ENCODE results near the gene DPP7.

The DPP7 gene

DNA sequence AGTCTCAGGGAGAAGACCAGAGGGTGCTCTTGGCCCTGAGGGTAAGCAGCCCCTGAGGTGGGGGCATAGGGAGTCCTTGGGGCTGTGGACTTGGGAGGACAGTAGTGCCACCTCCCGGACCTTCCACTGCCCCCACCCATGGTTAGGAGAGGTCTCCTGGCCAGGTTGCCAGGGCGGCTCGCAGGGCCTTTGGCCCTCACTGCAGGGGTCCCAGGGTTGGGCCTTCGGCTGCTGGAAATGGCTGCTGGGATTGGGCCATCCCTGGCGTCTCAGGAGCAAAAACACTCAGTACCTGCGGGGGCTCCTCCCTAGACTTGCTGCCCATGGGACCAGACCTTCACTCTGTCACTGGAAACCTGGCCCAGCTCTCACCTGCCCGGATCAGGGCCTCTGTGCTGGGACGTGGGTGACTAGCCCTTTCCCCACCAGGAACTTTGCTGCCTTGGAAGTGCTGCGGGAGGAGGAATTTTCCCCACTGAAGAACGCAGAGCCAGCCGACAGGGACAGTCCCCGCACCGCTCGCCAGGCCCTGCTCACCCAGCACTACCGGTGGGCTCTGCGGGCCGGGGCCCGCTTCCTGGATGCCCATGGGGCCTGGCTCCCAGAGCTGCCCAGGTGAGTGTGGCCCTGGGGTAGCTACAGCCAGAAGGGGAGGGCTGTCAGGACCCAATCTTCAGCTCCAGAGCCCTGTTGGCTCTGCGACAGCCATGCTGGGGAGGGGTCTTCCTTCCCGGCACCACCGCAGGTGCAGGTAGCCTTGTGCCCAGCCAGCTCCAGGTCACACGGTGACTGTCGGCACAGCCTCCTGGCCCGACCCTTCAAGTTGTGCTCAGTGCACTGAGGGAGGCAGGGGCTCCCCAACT is 34.0 kb downstream of the DPP7 start:
- intact Hi-C loops (cut with DNase I) = no loop called here
- no peak for DNase-seq

DNA sequence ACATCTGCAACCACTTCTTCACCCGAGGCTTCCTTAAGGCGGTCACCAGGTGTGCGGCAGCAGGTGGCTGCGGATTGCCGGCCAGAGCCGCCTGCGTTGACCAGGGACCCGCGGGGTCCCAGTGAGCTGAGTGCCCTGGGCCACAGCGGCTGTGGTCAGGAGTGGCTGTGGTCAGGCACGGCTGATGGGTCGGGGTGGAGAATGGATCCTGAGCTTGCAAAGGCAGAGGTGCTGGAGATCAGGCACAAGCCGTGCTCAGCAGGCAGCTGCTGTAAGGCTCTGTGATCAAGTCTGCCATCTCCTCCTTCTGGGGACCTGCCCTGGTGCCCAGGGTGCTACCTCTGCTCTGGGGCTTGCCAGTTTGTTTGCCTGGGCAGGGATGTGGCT is 35.1 kb downstream of the DPP7 start:
- intact Hi-C loops (cut with DNase I) = loop anchor here (10.0 kb wide), 1 partner anchor 295 kb away; no protein-coding TSS in a partner anchor
- no peak for DNase-seq

GRCh38 chr9:137078701-137079400 is 35.7 kb downstream of the DPP7 start:
- intact Hi-C loops (cut with DNase I) = loop anchor here (10.0 kb wide), 1 partner anchor 294 kb away; no protein-coding TSS in a partner anchor
- no peak for DNase-seq

- intact Hi-C loops (cut with DNase I) = loop anchor here (10.0 kb wide), 1 partner anchor 293 kb away; no protein-coding TSS in a partner anchor
- DNase-seq = no peak
Observed at GRCh38 chr9:137077758-137078693, 36.5 kb downstream of the DPP7 start.

DNA sequence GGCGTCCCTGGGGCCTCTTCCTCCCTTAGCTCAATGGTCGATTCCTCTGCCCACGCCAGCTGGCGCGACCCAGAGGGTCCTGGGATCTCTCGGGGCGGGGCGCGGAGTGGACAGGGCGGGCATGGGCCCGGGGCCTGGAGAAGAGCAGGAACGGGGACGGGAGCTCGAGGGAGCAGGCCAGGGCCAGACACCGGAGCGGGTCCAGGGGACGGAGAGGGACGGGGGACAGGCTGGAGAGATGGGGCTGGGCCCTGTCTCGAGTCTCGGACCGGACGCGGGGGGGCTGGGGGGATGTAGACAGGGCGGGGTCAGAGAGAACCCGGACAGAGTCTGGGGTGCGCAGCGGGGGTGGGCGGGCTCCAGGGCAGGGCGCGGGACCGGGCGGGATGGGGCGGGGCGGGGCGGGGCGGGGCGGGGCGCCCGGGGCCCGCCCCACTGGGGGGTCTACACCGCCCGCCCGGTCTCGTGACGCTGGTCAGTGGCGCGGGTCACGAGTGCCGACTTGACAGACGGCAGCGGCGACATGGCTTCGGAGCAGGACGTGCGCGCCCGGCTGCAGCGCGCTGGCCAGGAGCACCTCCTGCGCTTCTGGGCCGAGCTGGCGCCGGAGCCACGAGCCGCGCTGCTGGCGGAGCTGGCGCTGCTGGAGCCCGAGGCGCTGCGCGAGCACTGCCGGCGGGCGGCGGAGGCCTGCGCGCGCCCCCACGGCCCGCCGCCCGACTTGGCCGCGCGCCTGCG is 37.4 kb downstream of the DPP7 start, which contains the start of gene UAP1L1:
TSS of gene UAP1L1 (plus strand) at position 508 of the 738 bp plus-strand sequence. CDS start at position 524, 16 bp downstream.
- peak; percentile 77 to 96 (median 89) for DNase-seq
- intact Hi-C loops (cut with DNase I) = loop anchor here (10.0 kb wide), 1 partner anchor 292 kb away; no protein-coding TSS in a partner anchor

DNA sequence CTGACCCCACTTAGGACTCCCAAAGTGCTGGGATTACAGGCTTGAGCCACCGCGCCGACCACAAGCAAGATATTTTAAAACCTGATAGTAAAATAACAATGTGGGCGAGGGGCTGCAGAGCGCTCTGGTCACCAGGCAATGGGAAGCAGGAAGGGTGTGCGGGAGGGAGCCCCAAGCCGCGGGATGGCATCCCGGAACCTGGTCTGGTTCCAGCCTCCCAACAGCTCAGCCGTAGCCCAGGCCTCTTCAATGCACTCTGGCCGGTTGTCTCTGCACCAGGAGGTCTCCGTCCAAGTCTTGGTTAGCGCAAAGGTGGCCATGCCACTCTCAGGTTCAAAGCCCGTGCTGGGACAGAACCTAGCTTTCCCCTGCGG is 37.9 kb downstream of the DPP7 start:
- intact Hi-C loops (cut with DNase I) = loop anchor here (10.0 kb wide), 1 partner anchor 292 kb away; no protein-coding TSS in a partner anchor
- DNase-seq = peak in 2 of 42 donors; percentile 27 to 38

DNA sequence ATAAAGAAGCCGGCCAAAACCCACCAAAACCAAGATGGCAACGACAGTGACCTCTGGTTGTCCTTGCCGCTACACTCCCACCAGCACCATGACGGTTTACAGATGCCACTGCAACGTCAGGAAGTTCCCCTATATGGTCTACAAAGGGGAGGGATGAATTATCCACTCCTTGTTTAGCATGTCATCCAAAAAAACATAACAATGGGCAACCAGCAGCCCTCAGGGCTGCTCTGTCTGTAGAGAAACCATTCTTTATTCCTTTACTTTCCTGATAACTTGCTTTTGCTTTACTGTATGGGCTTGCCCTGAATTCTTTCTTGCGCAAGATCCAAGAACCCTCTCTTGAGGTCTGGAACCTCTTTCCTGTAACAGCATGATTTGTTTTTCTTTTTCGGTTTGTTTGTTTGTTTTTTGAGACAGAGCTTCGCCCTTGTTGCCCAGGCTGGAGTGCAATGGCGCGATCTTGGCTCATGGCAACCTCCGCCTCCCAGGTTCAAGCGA is 39.2 kb downstream of the DPP7 start:
- DNase-seq = no peak
- intact Hi-C loops (cut with DNase I) = loop anchor here (10.0 kb wide), 1 partner anchor 291 kb away; no protein-coding TSS in a partner anchor

- intact Hi-C loops (cut with DNase I) = loop anchor here (10.0 kb wide), 1 partner anchor 290 kb away; no protein-coding TSS in a partner anchor
Observed at GRCh38 chr9:137074657-137075274, 39.8 kb downstream of the DPP7 start.

DNA sequence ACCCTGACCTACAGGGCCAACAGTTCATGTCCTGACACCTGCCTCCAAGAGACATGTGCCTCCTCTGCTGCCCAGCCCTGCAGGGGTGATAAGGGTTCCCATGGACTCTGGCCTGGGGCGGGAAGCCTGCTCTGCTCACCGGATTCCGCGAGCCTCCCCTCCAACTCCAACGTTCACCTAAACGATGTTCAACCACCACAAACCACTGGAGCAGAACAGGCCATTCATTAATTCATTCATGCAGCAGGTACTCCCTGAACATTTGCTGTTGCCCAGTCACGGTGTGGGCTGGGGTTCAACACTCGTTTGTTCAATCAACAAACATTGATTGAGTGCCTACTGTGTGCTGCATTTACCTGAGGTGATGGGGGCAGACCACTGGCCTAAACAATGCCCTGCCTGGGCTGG is 40.5 kb downstream of the DPP7 start:
- intact Hi-C loops (cut with DNase I) = loop anchor here (10.0 kb wide), 1 partner anchor 289 kb away; no protein-coding TSS in a partner anchor
- DNase-seq = no peak

More at GRCh38 chr9:137074657-137075274, 39.8 kb downstream of the DPP7 start:
- DNase-seq = no peak

DNA sequence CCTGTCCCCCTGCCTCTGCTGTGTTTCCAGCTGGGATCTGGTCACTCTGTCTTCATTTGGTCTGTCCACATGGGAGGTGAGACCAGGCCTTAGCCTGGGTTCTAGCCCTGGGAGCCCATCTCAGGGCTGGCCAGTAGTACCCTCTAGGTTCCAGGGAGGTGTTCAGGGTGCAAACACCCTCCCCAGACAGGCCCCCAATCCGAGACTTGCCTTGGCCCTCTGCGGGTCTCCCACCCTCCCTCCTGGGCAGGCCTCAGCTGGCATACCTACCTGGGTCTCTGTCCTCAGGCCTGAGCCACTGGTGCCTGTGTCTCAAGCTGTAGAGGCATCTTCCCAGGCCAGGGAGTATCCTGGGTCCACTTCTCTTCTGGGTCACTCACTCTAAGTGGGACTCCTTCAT is 43.3 kb downstream of the DPP7 start:
- no peak for DNase-seq
- intact Hi-C loops (cut with DNase I) = loop anchor here (10.0 kb wide), 1 partner anchor 286 kb away; no protein-coding TSS in a partner anchor

DNA sequence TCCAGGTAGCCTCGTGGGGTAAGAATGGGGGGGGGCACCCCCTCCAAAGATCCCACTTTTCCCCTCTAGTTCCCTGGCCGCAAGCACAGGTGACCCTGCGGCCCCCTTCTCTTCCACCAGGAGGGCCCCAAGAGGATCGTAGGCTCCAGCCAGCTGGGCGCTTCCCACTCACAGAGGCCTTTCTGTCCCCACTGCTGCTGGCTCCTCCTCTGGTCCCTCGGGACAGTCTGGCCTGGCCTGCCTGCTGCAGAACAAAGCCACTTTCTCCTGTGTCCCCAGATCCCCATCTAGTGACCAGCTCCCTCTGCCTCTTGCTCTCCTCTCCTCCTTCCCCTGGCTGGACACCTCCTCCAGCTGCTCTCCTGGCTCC is 43.6 kb downstream of the DPP7 start:
- DNase-seq = peak; percentile 71 to 96 (median 89)
- intact Hi-C loops (cut with DNase I) = loop anchor here (10.0 kb wide), 1 partner anchor 286 kb away; no protein-coding TSS in a partner anchor

DNA sequence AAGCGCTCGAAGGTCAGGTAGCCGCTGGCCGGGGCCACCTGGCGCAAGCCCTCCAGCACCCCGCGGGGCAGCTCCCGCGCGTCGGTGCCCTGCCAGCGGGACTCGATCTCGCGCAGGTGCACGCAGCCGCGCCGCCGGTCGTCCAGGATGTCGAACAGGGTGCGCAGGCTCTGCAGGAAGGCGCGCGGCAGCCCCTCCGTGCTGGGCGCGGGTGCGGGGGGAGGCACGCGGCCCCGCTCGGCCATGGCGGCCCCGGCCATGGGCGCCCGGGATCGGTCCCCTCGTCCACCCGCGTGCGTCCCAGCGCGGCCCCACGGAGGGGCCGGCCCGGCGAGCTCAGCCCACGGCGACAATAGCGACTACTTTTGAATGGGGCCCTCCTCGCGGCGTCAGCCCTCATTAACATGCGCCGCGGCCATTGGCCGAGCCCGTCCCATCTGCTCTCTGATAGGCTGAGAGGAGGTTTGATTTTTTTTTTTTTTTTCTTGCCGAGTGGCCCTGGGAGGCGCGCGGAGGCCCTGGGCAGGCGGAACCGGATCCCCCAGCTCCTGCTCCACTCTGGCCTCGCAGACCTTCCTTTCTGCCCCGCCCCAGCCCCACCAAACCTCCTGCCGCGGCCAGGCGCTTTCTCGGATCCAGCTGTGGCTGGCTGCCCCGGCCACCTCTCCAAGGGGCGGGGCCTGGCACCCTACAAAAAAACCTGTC is 44.2 kb downstream of the DPP7 start, which contains the start of gene SAPCD2:
TSS of gene SAPCD2 (minus strand) at position 357 of the 705 bp plus-strand sequence. CDS start at position 260, 97 bp downstream.
- intact Hi-C loops (cut with DNase I) = loop anchor here (10.0 kb wide), 1 partner anchor 286 kb away; no protein-coding TSS in a partner anchor
- peak; percentile 78 to 94 (median 87) for DNase-seq

GRCh38 chr9:137069508-137070091 is 44.9 kb downstream of the DPP7 start:
- intact Hi-C loops (cut with DNase I) = loop anchor here (10.0 kb wide), 1 partner anchor 285 kb away; no protein-coding TSS in a partner anchor
- DNase-seq = no peak

GRCh38 chr9:137068539-137069507 is 45.7 kb downstream of the DPP7 start:
- DNase-seq = no peak
- intact Hi-C loops (cut with DNase I) = no loop called here

Measured in head of caudate nucleus (tissue), 42 donors.